Liver (tissue), 9 donors: Measurements from ENCODE around the gene CPNE9. TPM values are rescaled to one million over a fixed set of nuclear protein-coding genes. Genes with fewer than 3 reads are reported as not detected.

Experiments
- DNase-seq: peaks from one replicate; pipeline ENCODE4 v3.0.0-alpha.2; 2017; ENCODE audit warnings: low spot score
- H3K27ac ChIP-seq, 2 donors: one replicate each; pipeline ENCODE4 v1.7.0; 2013; ENCODE audit warnings: inconsistent platforms in 2 of 2, low read length in 2 of 2, control low read depth in 1 of 2, low read depth in 1 of 2, mild to moderate bottlenecking in 1 of 2
- H3K27me3 ChIP-seq, 4 donors: one replicate each; pipeline versions ENCODE4 v1.6.1 to v1.7.0; 2013; ENCODE audit warnings: low read length in 3 of 4, inconsistent platforms in 1 of 4, mild to moderate bottlenecking in 1 of 4, moderate library complexity in 1 of 4; ENCODE audit not compliant: control insufficient read depth in 4 of 4, insufficient read depth in 4 of 4
- H3K36me3 ChIP-seq, 4 donors: one replicate each; pipeline versions ENCODE4 v1.6.1 to v1.7.0; 2013; ENCODE audit warnings: low read length in 3 of 4, mild to moderate bottlenecking in 3 of 4, low read depth in 1 of 4, moderate library complexity in 1 of 4; ENCODE audit not compliant: control insufficient read depth in 4 of 4, insufficient read depth in 3 of 4
- H3K4me1 ChIP-seq, 4 donors: one replicate each; pipeline versions ENCODE4 v1.6.1 to v1.7.0; 2013; ENCODE audit warnings: low read length in 3 of 4, mild to moderate bottlenecking in 3 of 4, moderate library complexity in 1 of 4; ENCODE audit not compliant: control insufficient read depth in 4 of 4, insufficient read depth in 4 of 4
- H3K4me3 ChIP-seq, 3 donors: one replicate each; pipeline versions ENCODE4 v1.6.1 to v1.7.0; 2013; ENCODE audit warnings: low read length in 3 of 3, control low read depth in 1 of 3, low read depth in 1 of 3, mild to moderate bottlenecking in 1 of 3
- H3K9ac ChIP-seq, 2 donors: one replicate each; pipeline ENCODE4 v1.7.0; 2013; ENCODE audit warnings: low read length in 2 of 2, mild to moderate bottlenecking in 2 of 2, moderate library complexity in 2 of 2, control low read depth in 1 of 2, low read depth in 1 of 2
- H3K9me3 ChIP-seq, 4 donors: one replicate each; pipeline versions ENCODE4 v1.6.1 to v1.7.0; 2013; ENCODE audit warnings: low read length in 3 of 4; ENCODE audit not compliant: control insufficient read depth in 4 of 4
- EGR1 ChIP-seq, 2 donors: IDR thresholded peaks; 2 replicates each; pipeline ENCODE4 v1.6.1; 2016 to 2018; ENCODE audit warnings: antibody characterized with exemption in 2 of 2, low read depth in 2 of 2
- FOXA1 ChIP-seq: IDR thresholded peaks from 2 replicates; pipeline ENCODE4 v1.6.1; 2016; ENCODE audit warnings: antibody characterized with exemption
- FOXA2 ChIP-seq: IDR thresholded peaks from 2 replicates; pipeline ENCODE4 v1.6.1; 2016; ENCODE audit warnings: antibody characterized with exemption
- GABPA ChIP-seq, 2 donors: IDR thresholded peaks in 1 of 2; conservative IDR thresholded peaks in 1 of 2; 2 replicates each; pipeline ENCODE4 v1.6.1; 2016; ENCODE audit warnings: antibody characterized with exemption in 2 of 2, mild to moderate bottlenecking in 1 of 2, moderate library complexity in 1 of 2
- HNF4A ChIP-seq, 2 donors: conservative IDR thresholded peaks; 2 replicates each; pipeline ENCODE4 v1.6.1; 2016; ENCODE audit warnings: antibody characterized with exemption in 2 of 2, mild to moderate bottlenecking in 2 of 2
- HNF4G ChIP-seq: IDR thresholded peaks from 2 replicates; pipeline ENCODE4 v1.6.1; 2016; ENCODE audit warnings: antibody characterized with exemption
- JUND ChIP-seq, 2 donors: IDR thresholded peaks; 2 replicates each; pipeline ENCODE4 v1.6.1; 2016; ENCODE audit warnings: antibody characterized with exemption in 2 of 2
- NR2F2 ChIP-seq: IDR thresholded peaks from 2 replicates; pipeline ENCODE4 v1.6.1; 2016; ENCODE audit warnings: antibody characterized with exemption
- RAD21 ChIP-seq, 2 donors: IDR thresholded peaks; 2 replicates each; pipeline ENCODE4 v1.6.1; 2016; ENCODE audit warnings: antibody characterized with exemption in 2 of 2, mild to moderate bottlenecking in 2 of 2
- RXRA ChIP-seq, 2 donors: IDR thresholded peaks; 2 replicates each; pipeline ENCODE4 v1.6.1; 2017 to 2018; ENCODE audit warnings: antibody characterized with exemption in 2 of 2, mild to moderate bottlenecking in 1 of 2
- SP1 ChIP-seq: IDR thresholded peaks from 2 replicates; pipeline ENCODE4 v1.6.1; 2018; ENCODE audit warnings: antibody characterized with exemption, mild to moderate bottlenecking
- TAF1 ChIP-seq: conservative IDR thresholded peaks from 2 replicates; pipeline ENCODE4 v1.6.1; 2016; ENCODE audit warnings: antibody characterized with exemption, mild to moderate bottlenecking
- YY1 ChIP-seq: IDR thresholded peaks from 2 replicates; pipeline ENCODE4 v1.6.1; 2016; ENCODE audit warnings: antibody characterized with exemption, mild to moderate bottlenecking
- WGBS: extraction: QIAGEN DNeasy Blood & Tissue Kit; methylation state at CpG from one replicate; pipeline ENCODE4 v1.1.7; 2013; 5-methylcytosine and 5-hydroxymethylcytosine counted together
- polyA plus RNA-seq, 2 donors: library from polyadenylated mRNA; stranded (reverse) in 1 of 2; unstranded in 1 of 2; fragments of 200-250 nt in 1 of 2; fragments of >200 nt in 1 of 2; fragmentation: Nextera tagmentation in 1 of 2; extraction: Ambion mirVana in 1 of 2; gene quantifications; one replicate each; pipeline versions ENCODE4 v1.2.1 to v1.2.3, GENCODE V29; 2013 to 2015
- total RNA-seq, 2 donors: library from RNA; depleted of rRNA; stranded (reverse); fragments of >200 nt; gene quantifications; one replicate each; pipeline ENCODE4 v1.2.3, GENCODE V29; 2014
- TF ChIP-seq, protein P1 (sequence below): IDR thresholded peaks from 2 replicates; pipeline ENCODE4 v1.6.1; 2016; ENCODE audit warnings: antibody characterized with exemption
- TF ChIP-seq, protein P2 (sequence below): fragments of 150-350 bp; IDR thresholded peaks from 2 replicates; pipeline ENCODE4 v1.5.1; 2017; ENCODE audit warnings: improper control_type of control experiment, low read depth, low read length; ENCODE audit not compliant: missing input control
- TF ChIP-seq, protein P3 (sequence below): IDR thresholded peaks from 2 replicates; pipeline ENCODE4 v1.6.1; 2016; ENCODE audit warnings: antibody characterized with exemption
- TF ChIP-seq, protein P4 (sequence below): IDR thresholded peaks from 2 replicates; pipeline ENCODE4 v1.6.1; 2016; ENCODE audit warnings: antibody characterized with exemption
- TF ChIP-seq, protein P5 (sequence below): IDR thresholded peaks from 2 replicates; pipeline ENCODE4 v1.6.1; 2016; ENCODE audit warnings: antibody characterized with exemption, mild to moderate bottlenecking
- donor health status: healthy.
- donor health status: healthy.
- donor health status: healthy.
- donor health status: healthy.
- donor health status: healthy.

CPNE9 gene
- total and polyA plus RNA-seq, 4 donors, result not detected

DNA sequence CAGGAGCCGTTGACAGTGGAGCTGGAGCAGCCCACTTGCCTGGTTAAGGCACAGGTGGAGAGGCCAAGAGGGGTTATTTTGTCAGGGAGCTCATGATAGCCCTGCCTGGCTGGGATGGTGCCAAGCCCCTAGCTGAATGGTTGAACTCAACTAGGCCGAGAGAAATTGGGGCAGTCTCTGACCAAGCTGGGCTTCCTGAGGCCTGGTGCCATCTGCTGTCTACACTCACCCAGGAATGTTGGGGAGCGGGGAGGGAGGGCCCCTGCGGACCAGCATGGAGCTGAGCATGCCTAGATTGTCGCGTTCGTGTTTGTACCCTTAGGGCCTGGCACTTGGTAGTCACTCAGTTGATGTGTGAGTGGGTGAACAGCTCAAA is 29.1 kb downstream of the CPNE9 start (continued):
- TF ChIP-seq, protein P1, sequence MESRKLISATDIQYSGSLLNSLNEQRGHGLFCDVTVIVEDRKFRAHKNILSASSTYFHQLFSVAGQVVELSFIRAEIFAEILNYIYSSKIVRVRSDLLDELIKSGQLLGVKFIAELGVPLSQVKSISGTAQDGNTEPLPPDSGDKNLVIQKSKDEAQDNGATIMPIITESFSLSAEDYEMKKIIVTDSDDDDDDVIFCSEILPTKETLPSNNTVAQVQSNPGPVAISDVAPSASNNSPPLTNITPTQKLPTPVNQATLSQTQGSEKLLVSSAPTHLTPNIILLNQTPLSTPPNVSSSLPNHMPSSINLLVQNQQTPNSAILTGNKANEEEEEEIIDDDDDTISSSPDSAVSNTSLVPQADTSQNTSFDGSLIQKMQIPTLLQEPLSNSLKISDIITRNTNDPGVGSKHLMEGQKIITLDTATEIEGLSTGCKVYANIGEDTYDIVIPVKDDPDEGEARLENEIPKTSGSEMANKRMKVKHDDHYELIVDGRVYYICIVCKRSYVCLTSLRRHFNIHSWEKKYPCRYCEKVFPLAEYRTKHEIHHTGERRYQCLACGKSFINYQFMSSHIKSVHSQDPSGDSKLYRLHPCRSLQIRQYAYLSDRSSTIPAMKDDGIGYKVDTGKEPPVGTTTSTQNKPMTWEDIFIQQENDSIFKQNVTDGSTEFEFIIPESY, result no peak
- no peak for TF ChIP-seq YY1

DNA sequence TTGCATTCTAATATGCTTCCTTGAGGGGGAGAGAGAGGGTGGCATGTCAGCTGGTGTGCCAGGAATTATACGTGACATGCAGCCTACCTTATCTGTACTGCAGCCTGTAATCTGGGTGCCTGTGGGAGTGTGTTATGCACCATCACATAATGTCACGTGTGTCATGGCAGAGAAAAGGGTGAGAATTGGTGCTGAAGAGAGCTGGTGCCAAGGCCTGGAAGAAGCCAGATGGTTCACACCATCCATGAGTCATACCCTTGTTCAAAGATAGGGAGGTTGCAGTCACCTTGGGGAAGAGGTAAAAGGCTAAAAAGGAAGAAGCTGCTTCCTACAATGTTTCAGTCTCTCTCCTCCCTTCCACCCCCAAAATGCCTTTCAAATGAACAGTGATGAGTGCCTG is 33.2 kb downstream of the CPNE9 start:
- Histone ChIP-seq H3K4me1 (peaks cover 3 to 19% (median 15%) of the 10 kb centered on the region in 4 donors), H3K9ac (no peak overlapping the region), H3K27ac (no peak overlapping the region), H3K27me3 (no peaks in the 10 kb centered on the region), H3K36me3 (peaks cover 13 to 60% (median 45%) of the 10 kb centered on the region in 4 donors), H3K4me3 (no peak overlapping the region), H3K9me3 (no peaks in the 10 kb centered on the region)
- 90% methylated on average over 2 of the region's 2 CpGs for WGBS
- DNase-seq, result no peak
- TF ChIP-seq FOXA2, result no peak
- TF ChIP-seq EGR1 (IDR thresholded peaks at IDR 0.05; ENCODE audit: low read depth in 2 of 2), result no peak
- no peak for TF ChIP-seq HNF4A (conservative IDR thresholded peaks at IDR 0.05)
- TF ChIP-seq JUND (IDR thresholded peaks at IDR 0.05), result no peak
- no peak for TF ChIP-seq RAD21 (IDR thresholded peaks at IDR 0.05)
- TF ChIP-seq TAF1, result no peak
- TF ChIP-seq GABPA (IDR thresholded peaks at IDR 0.05 in 1 of 2, conservative IDR thresholded peaks at IDR 0.05 in 1 of 2), result no peak
- TF ChIP-seq HNF4G, result no peak
- TF ChIP-seq SP1, result no peak
- TF ChIP-seq YY1, result no peak
- TF ChIP-seq, protein P2, sequence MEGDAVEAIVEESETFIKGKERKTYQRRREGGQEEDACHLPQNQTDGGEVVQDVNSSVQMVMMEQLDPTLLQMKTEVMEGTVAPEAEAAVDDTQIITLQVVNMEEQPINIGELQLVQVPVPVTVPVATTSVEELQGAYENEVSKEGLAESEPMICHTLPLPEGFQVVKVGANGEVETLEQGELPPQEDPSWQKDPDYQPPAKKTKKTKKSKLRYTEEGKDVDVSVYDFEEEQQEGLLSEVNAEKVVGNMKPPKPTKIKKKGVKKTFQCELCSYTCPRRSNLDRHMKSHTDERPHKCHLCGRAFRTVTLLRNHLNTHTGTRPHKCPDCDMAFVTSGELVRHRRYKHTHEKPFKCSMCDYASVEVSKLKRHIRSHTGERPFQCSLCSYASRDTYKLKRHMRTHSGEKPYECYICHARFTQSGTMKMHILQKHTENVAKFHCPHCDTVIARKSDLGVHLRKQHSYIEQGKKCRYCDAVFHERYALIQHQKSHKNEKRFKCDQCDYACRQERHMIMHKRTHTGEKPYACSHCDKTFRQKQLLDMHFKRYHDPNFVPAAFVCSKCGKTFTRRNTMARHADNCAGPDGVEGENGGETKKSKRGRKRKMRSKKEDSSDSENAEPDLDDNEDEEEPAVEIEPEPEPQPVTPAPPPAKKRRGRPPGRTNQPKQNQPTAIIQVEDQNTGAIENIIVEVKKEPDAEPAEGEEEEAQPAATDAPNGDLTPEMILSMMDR, result no peak
- TF ChIP-seq, protein P1, result no peak
- no peak for TF ChIP-seq RXRA (IDR thresholded peaks at IDR 0.05)
- TF ChIP-seq, protein P3, sequence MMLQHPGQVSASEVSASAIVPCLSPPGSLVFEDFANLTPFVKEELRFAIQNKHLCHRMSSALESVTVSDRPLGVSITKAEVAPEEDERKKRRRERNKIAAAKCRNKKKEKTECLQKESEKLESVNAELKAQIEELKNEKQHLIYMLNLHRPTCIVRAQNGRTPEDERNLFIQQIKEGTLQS, result no peak
- no peak for TF ChIP-seq NR2F2

DNA sequence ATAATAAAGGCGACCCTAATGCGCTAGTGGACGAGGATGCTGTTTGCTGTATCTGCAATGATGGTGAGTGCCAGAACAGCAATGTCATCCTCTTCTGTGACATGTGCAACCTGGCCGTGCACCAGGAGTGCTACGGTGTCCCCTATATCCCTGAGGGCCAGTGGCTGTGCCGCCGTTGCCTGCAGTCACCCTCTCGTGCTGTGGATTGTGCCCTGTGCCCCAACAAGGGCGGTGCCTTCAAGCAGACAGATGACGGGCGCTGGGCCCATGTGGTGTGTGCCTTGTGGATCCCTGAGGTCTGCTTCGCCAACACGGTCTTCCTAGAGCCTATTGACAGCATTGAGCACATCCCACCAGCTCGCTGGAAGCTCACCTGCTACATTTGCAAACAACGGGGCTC is 35.5 kb downstream of the CPNE9 start:
- Histone ChIP-seq H3K9ac (no peak overlapping the region), H3K9me3 (no peaks in the 10 kb centered on the region), H3K27me3 (no peaks in the 10 kb centered on the region), H3K4me3 (no peak overlapping the region), H3K36me3 (peaks cover 21 to 84% (median 67%) of the 10 kb centered on the region in 4 donors), H3K4me1 (no peaks in the 10 kb centered on the region), H3K27ac (no peak overlapping the region)
- WGBS, result 95% methylated on average over 15 of the region's 15 CpGs
- no peak for DNase-seq
- TF ChIP-seq TAF1, result no peak
- TF ChIP-seq, protein P4, sequence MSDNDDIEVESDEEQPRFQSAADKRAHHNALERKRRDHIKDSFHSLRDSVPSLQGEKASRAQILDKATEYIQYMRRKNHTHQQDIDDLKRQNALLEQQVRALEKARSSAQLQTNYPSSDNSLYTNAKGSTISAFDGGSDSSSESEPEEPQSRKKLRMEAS, result no peak
- TF ChIP-seq RXRA (IDR thresholded peaks at IDR 0.05), result no peak
- TF ChIP-seq FOXA1, result no peak
- TF ChIP-seq, protein P3, result no peak
- TF ChIP-seq SP1, result no peak
- TF ChIP-seq, protein P1, result no peak
- TF ChIP-seq, protein P5, sequence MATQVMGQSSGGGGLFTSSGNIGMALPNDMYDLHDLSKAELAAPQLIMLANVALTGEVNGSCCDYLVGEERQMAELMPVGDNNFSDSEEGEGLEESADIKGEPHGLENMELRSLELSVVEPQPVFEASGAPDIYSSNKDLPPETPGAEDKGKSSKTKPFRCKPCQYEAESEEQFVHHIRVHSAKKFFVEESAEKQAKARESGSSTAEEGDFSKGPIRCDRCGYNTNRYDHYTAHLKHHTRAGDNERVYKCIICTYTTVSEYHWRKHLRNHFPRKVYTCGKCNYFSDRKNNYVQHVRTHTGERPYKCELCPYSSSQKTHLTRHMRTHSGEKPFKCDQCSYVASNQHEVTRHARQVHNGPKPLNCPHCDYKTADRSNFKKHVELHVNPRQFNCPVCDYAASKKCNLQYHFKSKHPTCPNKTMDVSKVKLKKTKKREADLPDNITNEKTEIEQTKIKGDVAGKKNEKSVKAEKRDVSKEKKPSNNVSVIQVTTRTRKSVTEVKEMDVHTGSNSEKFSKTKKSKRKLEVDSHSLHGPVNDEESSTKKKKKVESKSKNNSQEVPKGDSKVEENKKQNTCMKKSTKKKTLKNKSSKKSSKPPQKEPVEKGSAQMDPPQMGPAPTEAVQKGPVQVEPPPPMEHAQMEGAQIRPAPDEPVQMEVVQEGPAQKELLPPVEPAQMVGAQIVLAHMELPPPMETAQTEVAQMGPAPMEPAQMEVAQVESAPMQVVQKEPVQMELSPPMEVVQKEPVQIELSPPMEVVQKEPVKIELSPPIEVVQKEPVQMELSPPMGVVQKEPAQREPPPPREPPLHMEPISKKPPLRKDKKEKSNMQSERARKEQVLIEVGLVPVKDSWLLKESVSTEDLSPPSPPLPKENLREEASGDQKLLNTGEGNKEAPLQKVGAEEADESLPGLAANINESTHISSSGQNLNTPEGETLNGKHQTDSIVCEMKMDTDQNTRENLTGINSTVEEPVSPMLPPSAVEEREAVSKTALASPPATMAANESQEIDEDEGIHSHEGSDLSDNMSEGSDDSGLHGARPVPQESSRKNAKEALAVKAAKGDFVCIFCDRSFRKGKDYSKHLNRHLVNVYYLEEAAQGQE, result no peak
- no peak for TF ChIP-seq GABPA (IDR thresholded peaks at IDR 0.05 in 1 of 2, conservative IDR thresholded peaks at IDR 0.05 in 1 of 2)
- no peak for TF ChIP-seq FOXA2
